Measurements from ENCODE around the gene ABRACL.

The ABRACL gene

DNA sequence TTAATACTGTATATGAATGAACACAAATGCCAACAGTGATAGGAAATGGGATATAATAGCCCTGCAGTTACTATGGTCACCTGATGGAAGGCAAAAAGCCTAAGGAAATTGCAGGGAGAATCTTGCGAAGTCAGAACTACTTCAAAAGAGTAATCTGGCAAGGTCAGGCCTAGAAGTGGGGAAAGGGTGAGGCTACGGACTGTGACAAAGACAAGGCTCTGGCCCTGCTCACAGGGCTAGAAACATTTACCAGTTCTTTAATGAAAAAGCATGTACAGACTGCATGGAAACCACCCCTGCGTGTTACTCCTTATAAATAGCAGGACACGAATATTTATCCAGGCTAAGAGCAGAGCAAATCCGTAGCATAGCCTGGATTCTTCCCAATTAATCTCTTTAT is 53.8 kb downstream of the ABRACL start:
- no peaks in the 10 kb centered on the region for H3K9me3 ChIP-seq (ENCODE audit: control insufficient read depth, low read length)
- no peaks in the 10 kb centered on the region for H3K4me1 ChIP-seq
- no peaks in the 10 kb centered on the region for H3K79me2 ChIP-seq
- H3K36me3 ChIP-seq (ENCODE audit: control insufficient read depth, insufficient read depth, low read length): no peaks in the 10 kb centered on the region
- TF ChIP-seq, protein P1, sequence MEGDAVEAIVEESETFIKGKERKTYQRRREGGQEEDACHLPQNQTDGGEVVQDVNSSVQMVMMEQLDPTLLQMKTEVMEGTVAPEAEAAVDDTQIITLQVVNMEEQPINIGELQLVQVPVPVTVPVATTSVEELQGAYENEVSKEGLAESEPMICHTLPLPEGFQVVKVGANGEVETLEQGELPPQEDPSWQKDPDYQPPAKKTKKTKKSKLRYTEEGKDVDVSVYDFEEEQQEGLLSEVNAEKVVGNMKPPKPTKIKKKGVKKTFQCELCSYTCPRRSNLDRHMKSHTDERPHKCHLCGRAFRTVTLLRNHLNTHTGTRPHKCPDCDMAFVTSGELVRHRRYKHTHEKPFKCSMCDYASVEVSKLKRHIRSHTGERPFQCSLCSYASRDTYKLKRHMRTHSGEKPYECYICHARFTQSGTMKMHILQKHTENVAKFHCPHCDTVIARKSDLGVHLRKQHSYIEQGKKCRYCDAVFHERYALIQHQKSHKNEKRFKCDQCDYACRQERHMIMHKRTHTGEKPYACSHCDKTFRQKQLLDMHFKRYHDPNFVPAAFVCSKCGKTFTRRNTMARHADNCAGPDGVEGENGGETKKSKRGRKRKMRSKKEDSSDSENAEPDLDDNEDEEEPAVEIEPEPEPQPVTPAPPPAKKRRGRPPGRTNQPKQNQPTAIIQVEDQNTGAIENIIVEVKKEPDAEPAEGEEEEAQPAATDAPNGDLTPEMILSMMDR (IDR thresholded peaks at IDR 0.05): no peak
- H3K4me2 ChIP-seq (ENCODE audit: low read length): no peak overlapping the region
- H3K9ac ChIP-seq: no peak overlapping the region
- no peak overlapping the region for H3K27ac ChIP-seq
- H2AFZ ChIP-seq: no peak overlapping the region
- no peaks in the 10 kb centered on the region for H3K27me3 ChIP-seq (ENCODE audit: control insufficient read depth, insufficient read depth, low read length)
- H3K4me3 ChIP-seq (ENCODE audit: low read depth, low read length): no peak overlapping the region

GRCh38 chr6:139091826-139092225 is 63.3 kb downstream of the ABRACL start:
- H3K79me2 ChIP-seq: no peaks in the 10 kb centered on the region
- H3K4me1 ChIP-seq: no peaks in the 10 kb centered on the region
- TF ChIP-seq, protein P1 (IDR thresholded peaks at IDR 0.05): no peak
- H3K27ac ChIP-seq: no peak overlapping the region
- no peaks in the 10 kb centered on the region for H3K36me3 ChIP-seq (ENCODE audit: control insufficient read depth, insufficient read depth, low read length)
- no peaks in the 10 kb centered on the region for H3K9me3 ChIP-seq (ENCODE audit: control insufficient read depth, low read length)
- H2AFZ ChIP-seq: no peak overlapping the region
- no peak overlapping the region for H3K4me3 ChIP-seq (ENCODE audit: low read depth, low read length)
- H3K4me2 ChIP-seq (ENCODE audit: low read length): no peak overlapping the region
- no peaks in the 10 kb centered on the region for H3K27me3 ChIP-seq (ENCODE audit: control insufficient read depth, insufficient read depth, low read length)
- H3K9ac ChIP-seq: no peak overlapping the region
